Caco-2 (cell line): Measurements from ENCODE around the gene CCL26. TPM values are rescaled to one million over a fixed set of nuclear protein-coding genes. Genes with fewer than 3 reads are reported as not detected.
"Not testable (repeated sequence)": the region's sequence is repeated elsewhere in the genome, so short reads cannot be mapped to it uniquely, and the experiment has no call there.

Source experiments
- BruUV-seq: library from RNA; stranded (reverse); fragments of 400-500 nt; replicated peaks from 2 replicates; lab custom pipeline; 2021; lab: Mats Ljungman, UMichigan
- CTCF ChIA-PET: fragments of 300-600 bp; sonication (Branson Sonifier 250); formaldehyde crosslinking; loops from one replicate; lab custom pipeline; 2022; ENCODE audit warnings: antibody characterized with exemption; lab: Charles Lee
- POLR2A ChIA-PET: fragments of 300-600 bp; sonication (Branson Sonifier 250); formaldehyde crosslinking; loops from one replicate; lab custom pipeline; 2022; ENCODE audit warnings: antibody characterized with exemption; lab: Charles Lee
- DNase-seq, 2 experiments: peaks; one replicate each; pipeline versions ENCODE4 v3.0.0 to v3.0.0-alpha.2; 2020 to 2022
- H3K27me3 ChIP-seq: replicated peaks from 2 replicates; pipeline ENCODE4 v1.6.0; 2011; ENCODE audit warnings: low read length; ENCODE audit not compliant: control insufficient read depth, insufficient read depth
- H3K36me3 ChIP-seq: 2 replicates; pipeline ENCODE4 v1.5.1; 2011; ENCODE audit warnings: low read length; ENCODE audit not compliant: control insufficient read depth, insufficient read depth
- H3K4me1 ChIP-seq: fragments of 250-450 bp; sonication (Bioruptor Pico); 2 replicates; pipeline ENCODE4 v1.5.1; 2020; ENCODE audit warnings: mild to moderate bottlenecking
- H3K4me3 ChIP-seq: 2 replicates; pipeline ENCODE4 v1.5.1; 2011; ENCODE audit warnings: low read depth, mild to moderate bottlenecking, control low read depth, low read length
- H3K9me3 ChIP-seq: fragments of 250-450 bp; sonication (Bioruptor Pico); 2 replicates; pipeline ENCODE4 v1.5.1; 2020; ENCODE audit warnings: mild to moderate bottlenecking, moderate library complexity
- H3K27ac Mint-ChIP-seq: one replicate; pipeline ENCODE4 v1.8.0; 2022; ENCODE audit warnings: mixed read lengths; ENCODE audit not compliant: unreplicated experiment
- H3K27me3 Mint-ChIP-seq: one replicate; pipeline ENCODE4 v1.8.0; 2022; ENCODE audit warnings: mixed read lengths; ENCODE audit not compliant: insufficient read depth, unreplicated experiment
- H3K36me3 Mint-ChIP-seq: one replicate; pipeline ENCODE4 v1.8.0; 2022; ENCODE audit warnings: mild to moderate bottlenecking, mixed read lengths; ENCODE audit not compliant: insufficient read depth, unreplicated experiment
- H3K4me1 Mint-ChIP-seq: one replicate; pipeline ENCODE4 v1.8.0; 2022; ENCODE audit warnings: low read depth, mixed read lengths; ENCODE audit not compliant: unreplicated experiment
- H3K4me3 Mint-ChIP-seq: one replicate; pipeline ENCODE4 v1.8.0; 2022; ENCODE audit warnings: mild to moderate bottlenecking, moderate library complexity, mixed read lengths; ENCODE audit not compliant: unreplicated experiment
- H3K9me3 Mint-ChIP-seq: one replicate; pipeline ENCODE4 v1.8.0; 2022; ENCODE audit warnings: mixed read lengths; ENCODE audit not compliant: unreplicated experiment
- intact Hi-C: fragments of 100-400 bp; cut with micrococcal nuclease; formaldehyde crosslinking; loops from one replicate; pipeline ENCODE4 v1.10.0; 2022; ENCODE audit not compliant: unreplicated experiment
- total RNA-seq: library from RNA; stranded (reverse); gene quantifications from 2 replicates; pipeline ENCODE4 v1.2.3, GENCODE V29; 2022
- TF ChIP-seq, protein P1 (sequence below), 2 experiments: fragments of 200-600 bp in 1 of 2; IDR thresholded peaks; 1 replicate in 1 of 2; 2 replicates in 1 of 2; pipeline versions ENCODE4 v1.5.1 to v1.8.0; 2011 to 2022; ENCODE audit warnings: antibody characterized with exemption in 1 of 2, control low read depth in 1 of 2, inconsistent platforms in 1 of 2, low read depth in 1 of 2, low read length in 1 of 2, mild to moderate bottlenecking in 1 of 2, moderate library complexity in 1 of 2; ENCODE audit not compliant: insufficient read depth in 1 of 2, severe bottlenecking in 1 of 2, unreplicated experiment in 1 of 2

The CCL26 gene
- total RNA-seq, 1 experiment from 2014 or later: not detected

DNA sequence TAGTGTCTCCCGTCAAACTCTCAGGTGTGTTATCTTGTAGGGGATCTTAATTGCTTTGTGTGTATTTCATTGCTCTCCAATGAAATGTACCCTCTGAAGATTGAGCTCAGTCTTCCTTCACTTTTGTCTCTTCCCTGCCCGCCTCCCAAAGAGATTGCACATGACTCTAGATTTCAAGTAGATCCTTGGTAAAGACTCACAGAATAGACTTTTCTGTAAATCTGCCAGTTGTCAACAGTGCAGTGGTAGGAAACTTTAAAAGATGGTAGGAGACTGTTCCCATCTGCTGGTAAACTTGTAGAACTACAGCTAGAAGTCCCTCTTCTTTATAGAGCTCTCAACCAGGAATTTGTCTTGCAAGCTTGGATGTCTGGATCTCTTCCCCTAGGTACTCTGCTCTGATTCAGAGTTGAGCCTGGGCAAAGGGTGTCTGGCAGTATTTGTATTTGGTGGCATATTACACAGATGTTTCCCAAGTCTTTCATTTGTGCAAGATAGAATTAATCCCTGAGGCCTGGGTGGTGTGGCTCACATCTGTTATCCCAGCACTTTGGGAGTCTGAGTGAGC, 9.6 kb downstream of the CCL26 start:
- Histone ChIP-seq H3K4me1 (no peaks in the 10 kb centered on the region), H3K27me3 (no peaks in the 10 kb centered on the region), H3K36me3 (no peaks in the 10 kb centered on the region), H3K9me3 (no peaks in the 10 kb centered on the region), H3K4me3 (no peak overlapping the region)
- H3K27me3 Mint-ChIP-seq: no peaks in the 10 kb centered on the region
- intact Hi-C loops: loop anchor here (1.0 kb wide), 1 partner anchor 148 kb away; no protein-coding TSS in a partner anchor
- BruUV-seq: no TSS peak
- no peaks in the 10 kb centered on the region for H3K36me3 Mint-ChIP-seq
- CTCF ChIA-PET: interaction anchor here (0.5 to 1.6 kb wide), 13 partner anchors 9 to 1359 kb away, joined by 3 to 10 read pairs (median 4); partner anchors contain the start of gene HIP1
- POLR2A ChIA-PET: no interaction called here
- no peak overlapping the region for H3K27ac Mint-ChIP-seq
- H3K4me3 Mint-ChIP-seq: no peak overlapping the region
- peak in 1 of 2 experiments; percentile 42 for DNase-seq
- H3K9me3 Mint-ChIP-seq: no peaks in the 10 kb centered on the region
- TF ChIP-seq, protein P1, sequence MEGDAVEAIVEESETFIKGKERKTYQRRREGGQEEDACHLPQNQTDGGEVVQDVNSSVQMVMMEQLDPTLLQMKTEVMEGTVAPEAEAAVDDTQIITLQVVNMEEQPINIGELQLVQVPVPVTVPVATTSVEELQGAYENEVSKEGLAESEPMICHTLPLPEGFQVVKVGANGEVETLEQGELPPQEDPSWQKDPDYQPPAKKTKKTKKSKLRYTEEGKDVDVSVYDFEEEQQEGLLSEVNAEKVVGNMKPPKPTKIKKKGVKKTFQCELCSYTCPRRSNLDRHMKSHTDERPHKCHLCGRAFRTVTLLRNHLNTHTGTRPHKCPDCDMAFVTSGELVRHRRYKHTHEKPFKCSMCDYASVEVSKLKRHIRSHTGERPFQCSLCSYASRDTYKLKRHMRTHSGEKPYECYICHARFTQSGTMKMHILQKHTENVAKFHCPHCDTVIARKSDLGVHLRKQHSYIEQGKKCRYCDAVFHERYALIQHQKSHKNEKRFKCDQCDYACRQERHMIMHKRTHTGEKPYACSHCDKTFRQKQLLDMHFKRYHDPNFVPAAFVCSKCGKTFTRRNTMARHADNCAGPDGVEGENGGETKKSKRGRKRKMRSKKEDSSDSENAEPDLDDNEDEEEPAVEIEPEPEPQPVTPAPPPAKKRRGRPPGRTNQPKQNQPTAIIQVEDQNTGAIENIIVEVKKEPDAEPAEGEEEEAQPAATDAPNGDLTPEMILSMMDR (IDR thresholded peaks at IDR 0.05; ENCODE audit: insufficient read depth in 1 of 2, low read depth in 1 of 2, low read length in 1 of 2, severe bottlenecking in 1 of 2, unreplicated experiment in 1 of 2): peak; percentile 48 to 73
- H3K4me1 Mint-ChIP-seq: peaks cover 6% of the 10 kb centered on the region

DNA sequence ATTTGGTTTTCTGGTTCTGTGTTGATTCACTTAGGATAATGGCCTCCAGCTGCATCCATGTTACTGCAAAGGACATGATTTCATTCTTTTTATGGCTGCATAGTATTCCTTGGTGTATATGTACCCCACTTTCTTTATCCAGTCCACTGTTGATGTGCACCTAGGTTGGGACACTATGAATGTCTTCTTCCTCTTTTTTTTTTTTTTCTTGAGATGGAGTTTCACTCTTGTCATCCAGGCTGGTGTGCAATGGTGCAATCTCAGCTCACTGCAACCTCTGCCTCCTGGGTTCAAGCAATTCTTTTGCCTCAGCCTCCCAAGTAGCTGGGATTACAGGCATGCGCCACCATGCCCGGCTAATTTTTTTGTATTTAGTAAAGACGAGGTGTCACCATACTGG, 10.2 kb downstream of the CCL26 start:
- not testable (repeated sequence) for H3K4me1 Mint-ChIP-seq, H3K27me3 ChIP-seq
- CTCF ChIA-PET: interaction anchor here (0.6 to 1.6 kb wide), 9 partner anchors 9 to 309 kb away, joined by 3 to 10 read pairs (median 5); partner anchors contain the start of gene HIP1

DNA sequence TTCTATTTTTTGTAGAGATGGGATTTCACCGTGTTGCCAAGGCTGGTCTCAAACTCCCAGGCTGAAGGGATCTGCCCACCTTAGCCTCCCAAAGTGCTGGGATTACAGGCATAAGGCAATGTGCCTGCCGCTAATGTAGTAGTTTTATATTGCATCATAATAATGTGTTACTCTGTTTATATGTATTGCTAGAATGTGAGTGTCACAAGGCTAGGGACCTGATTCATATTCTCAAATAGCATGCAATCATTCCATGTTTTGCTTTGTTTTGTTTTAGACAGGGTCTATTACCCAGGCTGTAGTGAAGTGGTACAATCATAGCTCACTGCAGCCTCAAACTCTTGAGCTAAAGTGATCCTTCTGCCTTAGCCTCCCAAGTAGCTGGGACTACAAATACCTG, 13.5 kb downstream of the CCL26 start:
- no peak overlapping the region for H3K27ac Mint-ChIP-seq
- H3K36me3 Mint-ChIP-seq: no peaks in the 10 kb centered on the region
- Histone ChIP-seq H3K9me3 (no peaks in the 10 kb centered on the region), H3K4me3 (no peak overlapping the region), H3K27me3 (no peaks in the 10 kb centered on the region), H3K4me1 (no peaks in the 10 kb centered on the region), H3K36me3 (no peaks in the 10 kb centered on the region)
- ChIA-PET POLR2A (no interaction called here), CTCF (interaction anchor here (0.7 kb wide), 1 partner anchor 297 kb away, joined by 3 read pairs; no protein-coding TSS in a partner anchor)
- no peak overlapping the region for H3K4me3 Mint-ChIP-seq
- BruUV-seq: no TSS peak
- H3K27me3 Mint-ChIP-seq: no peaks in the 10 kb centered on the region
- no peaks in the 10 kb centered on the region for H3K9me3 Mint-ChIP-seq
- no peak for DNase-seq
- TF ChIP-seq, protein P1 (IDR thresholded peaks at IDR 0.05; ENCODE audit: insufficient read depth in 1 of 2, low read depth in 1 of 2, low read length in 1 of 2, severe bottlenecking in 1 of 2, unreplicated experiment in 1 of 2): no peak
- H3K4me1 Mint-ChIP-seq: peaks cover 6% of the 10 kb centered on the region
- intact Hi-C loops: no loop called here

More for the DNA sequence above, 10.2 kb downstream of the CCL26 start:
- BruUV-seq, H3K4me3 ChIP-seq, H3K27ac Mint-ChIP-seq, DNase-seq, H3K27me3 Mint-ChIP-seq, H3K9me3 ChIP-seq, H3K36me3 Mint-ChIP-seq, H3K9me3 Mint-ChIP-seq, H3K4me3 Mint-ChIP-seq, H3K4me1 ChIP-seq, POLR2A ChIA-PET, H3K36me3 ChIP-seq: not testable (repeated sequence)
- intact Hi-C loops: loop anchor here (1.0 kb wide), 1 partner anchor 148 kb away; no protein-coding TSS in a partner anchor
